ENCODE measurements around the gene SLC44A3.

DNA sequence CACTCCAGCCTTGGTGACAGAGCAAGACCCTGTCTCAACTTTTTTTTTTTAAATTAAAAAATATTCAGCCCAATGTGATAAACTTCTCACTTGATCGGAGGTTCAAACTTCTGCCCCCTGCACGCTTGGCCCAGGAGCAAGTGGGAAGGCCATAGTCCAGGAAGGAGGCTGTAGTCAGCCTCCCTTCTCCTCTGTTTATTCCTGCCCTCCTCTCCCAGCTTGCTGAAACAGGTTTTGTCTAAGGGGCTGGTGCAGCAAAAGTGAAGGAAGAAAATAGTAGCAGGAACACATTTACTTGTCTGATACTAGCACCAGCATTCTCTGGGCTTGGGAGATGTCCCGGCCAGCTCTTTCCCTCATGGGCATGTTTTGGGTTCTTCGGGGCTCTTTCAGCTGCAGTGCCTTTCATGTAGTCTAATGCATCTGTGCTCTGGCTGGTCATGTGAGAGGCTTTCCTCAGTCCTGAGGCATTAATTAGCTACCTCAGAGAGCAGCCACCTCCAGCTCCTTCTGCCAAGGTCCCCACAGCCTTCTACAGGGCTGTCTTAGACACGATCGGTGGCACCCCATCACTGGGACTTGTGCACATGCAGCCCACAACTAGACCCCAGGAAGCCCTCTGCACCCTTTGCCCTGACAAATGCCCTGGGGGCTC, 12.9 kb downstream of the SLC44A3 start:
- TF ChIP-seq, protein P1, sequence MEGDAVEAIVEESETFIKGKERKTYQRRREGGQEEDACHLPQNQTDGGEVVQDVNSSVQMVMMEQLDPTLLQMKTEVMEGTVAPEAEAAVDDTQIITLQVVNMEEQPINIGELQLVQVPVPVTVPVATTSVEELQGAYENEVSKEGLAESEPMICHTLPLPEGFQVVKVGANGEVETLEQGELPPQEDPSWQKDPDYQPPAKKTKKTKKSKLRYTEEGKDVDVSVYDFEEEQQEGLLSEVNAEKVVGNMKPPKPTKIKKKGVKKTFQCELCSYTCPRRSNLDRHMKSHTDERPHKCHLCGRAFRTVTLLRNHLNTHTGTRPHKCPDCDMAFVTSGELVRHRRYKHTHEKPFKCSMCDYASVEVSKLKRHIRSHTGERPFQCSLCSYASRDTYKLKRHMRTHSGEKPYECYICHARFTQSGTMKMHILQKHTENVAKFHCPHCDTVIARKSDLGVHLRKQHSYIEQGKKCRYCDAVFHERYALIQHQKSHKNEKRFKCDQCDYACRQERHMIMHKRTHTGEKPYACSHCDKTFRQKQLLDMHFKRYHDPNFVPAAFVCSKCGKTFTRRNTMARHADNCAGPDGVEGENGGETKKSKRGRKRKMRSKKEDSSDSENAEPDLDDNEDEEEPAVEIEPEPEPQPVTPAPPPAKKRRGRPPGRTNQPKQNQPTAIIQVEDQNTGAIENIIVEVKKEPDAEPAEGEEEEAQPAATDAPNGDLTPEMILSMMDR (IDR thresholded peaks at IDR 0.05 in 4 of 5, conservative IDR thresholded peaks at IDR 0.05 in 1 of 5), result no peak
- no peak for TF ChIP-seq POLR2A (IDR thresholded peaks at IDR 0.05)
